OCI-LY1 (cell line): Measurements from ENCODE around the gene CREB5.

ENCODE experiments used
- H2AFZ ChIP-seq: fragments of 200-600 bp; sonication (generic), shearing (Covaris generic); 2 replicates; pipeline ENCODE4 v1.6.0; 2014; ENCODE audit warnings: antibody characterized with exemption, mild to moderate bottlenecking, low read length
- H3F3A ChIP-seq: fragments of 200-600 bp; sonication (generic), shearing (Covaris generic); 2 replicates; pipeline ENCODE4 v1.6.0; 2014; ENCODE audit warnings: mild to moderate bottlenecking, antibody characterized with exemption, low read length, moderate library complexity; ENCODE audit not compliant: insufficient read depth
- H3K27ac ChIP-seq: fragments of 200-600 bp; sonication (generic); 2 replicates; pipeline ENCODE4 v1.5.1; 2014; ENCODE audit warnings: low read length, mixed run types, mild to moderate bottlenecking, low read depth; ENCODE audit not compliant: poor library complexity, severe bottlenecking
- H3K27me3 ChIP-seq: fragments of 200-600 bp; sonication (generic); 2 replicates; pipeline ENCODE4 v1.6.0; 2014; ENCODE audit warnings: antibody characterized with exemption, mild to moderate bottlenecking, low read length, moderate library complexity; ENCODE audit not compliant: insufficient read depth
- H3K36me3 ChIP-seq: fragments of 200-600 bp; sonication (generic); 2 replicates; pipeline ENCODE4 v1.6.1; 2014; ENCODE audit warnings: mild to moderate bottlenecking, antibody characterized with exemption, low read length, moderate library complexity, mixed read lengths; ENCODE audit not compliant: insufficient read depth
- H3K4me1 ChIP-seq: fragments of 200-600 bp; sonication (generic); 2 replicates; pipeline ENCODE4 v1.5.1; 2014; ENCODE audit warnings: mild to moderate bottlenecking, low read length, moderate library complexity; ENCODE audit not compliant: insufficient read depth, severe bottlenecking
- H3K4me2 ChIP-seq: fragments of 200-600 bp; sonication (generic), shearing (Covaris generic); 2 replicates; pipeline ENCODE4 v1.6.1; 2014; ENCODE audit warnings: low read length
- H3K4me3 ChIP-seq: fragments of 200-600 bp; sonication (generic); 2 replicates; pipeline ENCODE4 v1.5.1; 2014; ENCODE audit warnings: low read length, low read depth, mild to moderate bottlenecking, mixed read lengths; ENCODE audit not compliant: poor library complexity, severe bottlenecking
- H3K79me2 ChIP-seq: fragments of 200-600 bp; shearing (Covaris generic); 2 replicates; pipeline ENCODE4 v1.6.1; 2016; ENCODE audit warnings: mixed run types, low read length, mixed read lengths; ENCODE audit not compliant: insufficient read depth
- H3K9ac ChIP-seq: fragments of 200-600 bp; sonication (generic), shearing (Covaris generic); 2 replicates; pipeline ENCODE4 v1.6.1; 2014; ENCODE audit warnings: mild to moderate bottlenecking, low read length, mixed read lengths
- H3K9me2 ChIP-seq: fragments of 200-600 bp; sonication (generic), shearing (Covaris generic); 2 replicates; pipeline ENCODE4 v1.6.1; 2014; ENCODE audit warnings: low read depth, mild to moderate bottlenecking, low read length, mixed read lengths
- H3K9me3 ChIP-seq: fragments of 200-600 bp; shearing (Covaris generic); 2 replicates; pipeline ENCODE4 v1.6.1; 2014; ENCODE audit warnings: low read length, mixed read lengths
- H4K20me1 ChIP-seq: fragments of 200-600 bp; sonication (generic), shearing (Covaris generic); 2 replicates; pipeline ENCODE4 v1.6.0; 2016; ENCODE audit warnings: mild to moderate bottlenecking, low read length; ENCODE audit not compliant: insufficient read depth
- EZH2 ChIP-seq: fragments of 200-600 bp; sonication (generic), shearing (Covaris generic); IDR thresholded peaks from 2 replicates; pipeline ENCODE4 v1.8.0; 2017; ENCODE audit warnings: borderline replicate concordance, mixed run types, mild to moderate bottlenecking, antibody characterized with exemption, low read length, moderate library complexity, mixed read lengths
- TF ChIP-seq, protein P1 (sequence below): fragments of 200-600 bp; sonication (generic), shearing (Covaris generic); IDR thresholded peaks from 2 replicates; pipeline ENCODE4 v1.5.1; 2017; ENCODE audit warnings: mild to moderate bottlenecking, antibody characterized with exemption, low read length, moderate library complexity, mixed read lengths

Gene CREB5

DNA sequence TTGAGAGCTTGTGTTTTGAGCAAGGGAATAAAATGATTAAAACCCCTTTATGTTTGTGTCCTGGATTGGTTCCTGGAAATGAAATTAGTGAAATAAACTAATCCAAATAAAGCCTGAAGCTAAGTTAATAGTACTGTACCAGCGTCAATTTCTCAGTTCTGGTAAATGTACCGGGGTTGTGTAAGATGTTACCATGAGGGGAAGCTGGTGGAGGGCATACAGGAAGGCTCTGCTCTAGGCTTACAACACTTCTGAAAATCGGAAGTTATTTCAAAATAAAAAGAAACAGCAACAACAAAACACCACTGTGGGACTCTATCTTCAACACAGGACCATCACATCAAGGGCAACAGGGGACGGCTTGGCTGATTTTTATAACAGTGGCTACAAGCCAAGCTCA is 257.0 kb downstream of the CREB5 start:
- Histone ChIP-seq H3F3A (no peaks in the 10 kb centered on the region), H3K9ac (no peak overlapping the region), H3K79me2 (no peaks in the 10 kb centered on the region), H3K36me3 (no peaks in the 10 kb centered on the region), H3K4me1 (peaks cover 34% of the 10 kb centered on the region), H4K20me1 (no peaks in the 10 kb centered on the region), H3K4me2 (no peak overlapping the region), H3K9me3 (no peaks in the 10 kb centered on the region), H2AFZ (no peak overlapping the region), H3K27me3 (no peaks in the 10 kb centered on the region), H3K4me3 (no peak overlapping the region), H3K27ac (no peak overlapping the region), H3K9me2 (no peaks in the 10 kb centered on the region)
- no peak for TF ChIP-seq EZH2
- TF ChIP-seq, protein P1, sequence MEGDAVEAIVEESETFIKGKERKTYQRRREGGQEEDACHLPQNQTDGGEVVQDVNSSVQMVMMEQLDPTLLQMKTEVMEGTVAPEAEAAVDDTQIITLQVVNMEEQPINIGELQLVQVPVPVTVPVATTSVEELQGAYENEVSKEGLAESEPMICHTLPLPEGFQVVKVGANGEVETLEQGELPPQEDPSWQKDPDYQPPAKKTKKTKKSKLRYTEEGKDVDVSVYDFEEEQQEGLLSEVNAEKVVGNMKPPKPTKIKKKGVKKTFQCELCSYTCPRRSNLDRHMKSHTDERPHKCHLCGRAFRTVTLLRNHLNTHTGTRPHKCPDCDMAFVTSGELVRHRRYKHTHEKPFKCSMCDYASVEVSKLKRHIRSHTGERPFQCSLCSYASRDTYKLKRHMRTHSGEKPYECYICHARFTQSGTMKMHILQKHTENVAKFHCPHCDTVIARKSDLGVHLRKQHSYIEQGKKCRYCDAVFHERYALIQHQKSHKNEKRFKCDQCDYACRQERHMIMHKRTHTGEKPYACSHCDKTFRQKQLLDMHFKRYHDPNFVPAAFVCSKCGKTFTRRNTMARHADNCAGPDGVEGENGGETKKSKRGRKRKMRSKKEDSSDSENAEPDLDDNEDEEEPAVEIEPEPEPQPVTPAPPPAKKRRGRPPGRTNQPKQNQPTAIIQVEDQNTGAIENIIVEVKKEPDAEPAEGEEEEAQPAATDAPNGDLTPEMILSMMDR = no peak

DNA sequence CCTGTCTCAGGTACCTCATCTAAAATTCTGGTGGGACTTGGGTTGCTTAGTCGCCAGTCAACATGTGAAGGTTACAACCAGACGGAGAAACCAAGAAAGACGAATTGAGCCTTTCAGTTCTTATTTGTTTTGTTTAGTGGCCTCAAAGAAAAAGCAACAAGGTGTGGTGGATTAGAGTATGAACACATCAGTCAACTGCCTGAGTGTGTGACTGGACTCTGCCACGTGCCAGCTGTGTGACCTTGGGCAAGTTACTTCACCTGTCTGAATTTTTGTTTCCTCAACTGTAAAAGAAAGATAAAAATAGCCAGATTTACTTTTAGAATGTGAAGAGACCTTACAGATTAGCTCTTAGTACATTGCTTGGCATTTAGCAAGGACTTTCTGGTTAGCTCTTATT is 259.2 kb downstream of the CREB5 start:
- no peaks in the 10 kb centered on the region for H3K36me3 ChIP-seq
- H4K20me1 ChIP-seq = no peaks in the 10 kb centered on the region
- H3K4me3 ChIP-seq = no peak overlapping the region
- no peaks in the 10 kb centered on the region for H3K9me2 ChIP-seq
- H3K79me2 ChIP-seq = no peaks in the 10 kb centered on the region
- H3F3A ChIP-seq = no peaks in the 10 kb centered on the region
- no peaks in the 10 kb centered on the region for H3K9me3 ChIP-seq
- H3K27ac ChIP-seq = no peak overlapping the region
- no peaks in the 10 kb centered on the region for H3K27me3 ChIP-seq
- TF ChIP-seq EZH2 = no peak
- TF ChIP-seq, protein P1 = no peak
- H3K4me1 ChIP-seq = peaks cover 34% of the 10 kb centered on the region
- H3K9ac ChIP-seq = no peak overlapping the region
- H3K4me2 ChIP-seq = no peak overlapping the region
- H2AFZ ChIP-seq = no peak overlapping the region

DNA sequence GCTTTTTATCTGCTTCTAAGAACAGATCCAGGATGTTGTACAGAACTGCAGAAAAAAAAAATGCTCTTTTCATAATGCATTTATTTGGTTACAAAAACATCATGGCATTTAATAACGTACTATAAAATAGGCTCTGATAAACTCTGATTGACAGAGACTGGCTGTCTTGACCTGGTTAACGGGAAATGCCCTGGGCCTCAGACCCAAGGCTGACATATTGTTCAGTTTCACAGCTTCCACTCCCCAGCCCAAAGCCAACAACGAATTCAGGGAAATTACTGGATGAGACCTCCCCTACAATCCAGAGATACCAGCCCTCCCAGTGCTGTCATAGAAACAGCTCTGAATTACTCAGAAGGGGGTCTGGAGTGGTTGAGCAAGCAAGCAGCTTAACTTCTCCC is 260.1 kb downstream of the CREB5 start:
- no peaks in the 10 kb centered on the region for H3K9me3 ChIP-seq
- no peaks in the 10 kb centered on the region for H3K36me3 ChIP-seq
- no peaks in the 10 kb centered on the region for H3F3A ChIP-seq
- no peaks in the 10 kb centered on the region for H3K79me2 ChIP-seq
- H3K4me1 ChIP-seq = peaks cover 32% of the 10 kb centered on the region
- no peak overlapping the region for H3K27ac ChIP-seq
- no peak overlapping the region for H3K9ac ChIP-seq
- TF ChIP-seq, protein P1 = no peak
- no peak for TF ChIP-seq EZH2
- no peaks in the 10 kb centered on the region for H4K20me1 ChIP-seq
- H3K4me2 ChIP-seq = no peak overlapping the region
- H3K27me3 ChIP-seq = no peaks in the 10 kb centered on the region
- no peak overlapping the region for H3K4me3 ChIP-seq
- no peak overlapping the region for H2AFZ ChIP-seq
- no peaks in the 10 kb centered on the region for H3K9me2 ChIP-seq
